Testis (tissue), 2 donors: ENCODE data around the gene NRG2.

Source experiments
- POLR2A ChIP-seq: fragments of 450-650 bp; IDR thresholded peaks from one replicate; pipeline ENCODE4 v1.6.1; 2017; ENCODE audit warnings: antibody characterized with exemption, mild to moderate bottlenecking, moderate library complexity
- TF ChIP-seq, protein P1 (sequence below), 3 experiments: fragments of 450-650 bp in 2 of 3; fragments of 200-600 bp in 1 of 3; sonication (generic) in 1 of 3; IDR thresholded peaks; one replicate each; pipeline ENCODE4 v1.5.1; 2016 to 2019; ENCODE audit warnings: antibody characterized with exemption in 3 of 3, mild to moderate bottlenecking in 2 of 3, moderate library complexity in 1 of 3

DNA sequence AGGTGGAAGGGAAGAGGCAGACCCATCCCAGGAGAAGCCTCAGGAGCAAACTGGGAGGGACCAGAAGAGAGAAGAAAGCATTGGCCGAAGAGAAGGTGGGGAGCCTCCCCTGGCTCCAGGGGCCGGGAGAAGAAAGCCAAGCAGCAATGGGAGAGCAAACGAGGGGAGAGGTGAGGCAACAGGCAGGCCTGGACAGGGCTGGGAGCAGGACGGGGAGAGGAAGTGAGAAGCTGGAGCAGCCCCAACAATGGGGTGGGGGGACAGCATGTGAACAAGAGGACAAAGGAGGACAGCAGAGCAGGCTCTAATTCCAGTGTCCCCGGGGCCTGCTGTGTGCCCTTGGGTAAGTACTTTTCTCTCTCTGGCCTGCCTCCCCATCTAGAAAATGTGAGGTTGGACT is 132.2 kb downstream of the NRG2 start:
- TF ChIP-seq, protein P1, sequence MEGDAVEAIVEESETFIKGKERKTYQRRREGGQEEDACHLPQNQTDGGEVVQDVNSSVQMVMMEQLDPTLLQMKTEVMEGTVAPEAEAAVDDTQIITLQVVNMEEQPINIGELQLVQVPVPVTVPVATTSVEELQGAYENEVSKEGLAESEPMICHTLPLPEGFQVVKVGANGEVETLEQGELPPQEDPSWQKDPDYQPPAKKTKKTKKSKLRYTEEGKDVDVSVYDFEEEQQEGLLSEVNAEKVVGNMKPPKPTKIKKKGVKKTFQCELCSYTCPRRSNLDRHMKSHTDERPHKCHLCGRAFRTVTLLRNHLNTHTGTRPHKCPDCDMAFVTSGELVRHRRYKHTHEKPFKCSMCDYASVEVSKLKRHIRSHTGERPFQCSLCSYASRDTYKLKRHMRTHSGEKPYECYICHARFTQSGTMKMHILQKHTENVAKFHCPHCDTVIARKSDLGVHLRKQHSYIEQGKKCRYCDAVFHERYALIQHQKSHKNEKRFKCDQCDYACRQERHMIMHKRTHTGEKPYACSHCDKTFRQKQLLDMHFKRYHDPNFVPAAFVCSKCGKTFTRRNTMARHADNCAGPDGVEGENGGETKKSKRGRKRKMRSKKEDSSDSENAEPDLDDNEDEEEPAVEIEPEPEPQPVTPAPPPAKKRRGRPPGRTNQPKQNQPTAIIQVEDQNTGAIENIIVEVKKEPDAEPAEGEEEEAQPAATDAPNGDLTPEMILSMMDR (IDR thresholded peaks at IDR 0.05) = no peak
- no peak for TF ChIP-seq POLR2A
